ENCODE data around the gene USP15.

- TF ChIP-seq CTCF (IDR thresholded peaks at IDR 0.05): no peak
- no peak for TF ChIP-seq EZH2 (IDR thresholded peaks at IDR 0.05; ENCODE audit: borderline replicate concordance, insufficient read depth, low read depth, low read length, poor library complexity, severe bottlenecking)
Observed at GRCh38 chr12:62306569-62307530, 46.6 kb downstream of the USP15 start.
